Astrocyte of the hippocampus (primary cell): Measurements from ENCODE around the gene TBC1D1.
"Not testable (repeated sequence)": the region's sequence is repeated elsewhere in the genome, so short reads cannot be mapped to it uniquely, and the experiment has no call there.

Source experiments
- DNase-seq: peaks from one replicate; pipeline ENCODE4 v3.0.0; 2011; ENCODE audit warnings: low read depth, low spot score

Gene TBC1D1

DNA sequence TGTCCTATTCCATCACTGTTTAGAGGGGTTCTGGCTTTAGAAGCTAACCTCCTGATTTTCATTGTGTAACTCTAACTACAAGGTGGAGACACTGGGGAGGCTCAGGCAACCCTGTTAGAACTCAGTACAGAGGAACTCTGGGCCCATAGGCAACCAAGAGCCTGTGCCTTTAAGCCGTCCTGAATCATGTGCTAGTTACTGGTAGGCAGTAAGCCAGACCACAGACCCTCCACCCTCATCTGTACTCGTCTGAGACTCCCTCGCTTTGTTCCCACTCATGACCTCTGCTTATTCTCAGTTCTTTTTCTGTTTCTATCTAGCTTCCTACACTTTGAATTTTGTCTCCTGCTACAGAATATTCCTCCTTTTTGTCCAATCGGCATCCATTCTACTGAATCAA is 31.4 kb downstream of the TBC1D1 start:
- peak; percentile 90 for DNase-seq

DNA sequence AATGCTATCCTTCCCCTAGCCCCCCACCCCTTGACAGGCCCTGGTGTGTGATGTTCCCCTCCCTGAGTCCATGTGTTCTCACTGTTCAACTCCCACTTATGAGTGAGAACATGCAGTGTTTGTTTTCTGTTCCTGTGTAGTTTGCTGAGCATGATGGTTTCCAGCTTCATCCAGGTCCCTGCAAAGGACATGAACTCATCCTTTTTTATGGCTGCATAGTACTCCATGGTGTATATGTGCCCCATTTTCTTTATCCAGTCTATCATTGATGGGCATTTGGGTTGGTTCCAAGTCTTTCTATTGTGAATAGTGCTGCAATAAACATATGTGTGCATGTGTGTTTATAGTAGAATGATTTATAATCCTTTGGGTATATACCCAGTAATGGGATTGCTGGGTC is 32.2 kb downstream of the TBC1D1 start:
- not testable (repeated sequence) for DNase-seq

DNA sequence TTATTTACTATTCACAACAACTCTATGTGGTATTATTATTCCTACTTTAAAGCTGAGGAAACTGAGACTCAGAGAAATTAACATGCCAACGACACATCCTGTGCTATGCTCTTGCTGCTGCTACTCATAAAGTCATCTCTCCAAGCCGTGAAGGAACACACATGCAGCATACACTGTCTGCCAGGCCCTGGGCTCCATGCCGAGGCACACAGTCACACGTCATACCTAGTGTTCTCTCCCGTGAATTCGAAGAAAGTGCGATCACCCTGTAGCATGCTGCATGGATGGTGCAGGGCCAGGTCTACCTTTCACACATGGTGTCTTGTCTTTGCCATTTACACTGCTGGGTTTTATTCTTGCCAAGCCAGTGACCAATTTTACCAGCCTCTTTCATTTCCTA is 34.1 kb downstream of the TBC1D1 start:
- DNase-seq = no peak

DNA sequence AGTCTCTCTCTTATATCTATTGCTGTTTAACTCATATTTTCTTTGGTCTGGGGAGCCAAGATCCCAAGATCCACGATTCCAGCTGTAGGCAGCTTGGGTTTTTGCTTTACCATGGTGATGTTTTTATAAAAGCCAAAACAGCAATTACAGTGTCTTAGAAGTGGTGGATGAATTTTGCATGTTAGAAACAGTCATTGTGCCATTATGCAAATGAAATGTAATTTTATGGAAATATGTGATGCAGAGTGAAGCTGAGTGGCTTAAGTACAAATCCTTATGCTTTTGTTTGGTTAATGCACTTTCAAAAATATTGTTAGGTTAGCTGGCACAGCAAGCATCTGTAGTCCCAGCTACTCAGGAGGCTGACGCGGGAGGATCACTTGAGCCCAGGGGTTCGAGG is 36.5 kb downstream of the TBC1D1 start:
- DNase-seq = no peak

DNA sequence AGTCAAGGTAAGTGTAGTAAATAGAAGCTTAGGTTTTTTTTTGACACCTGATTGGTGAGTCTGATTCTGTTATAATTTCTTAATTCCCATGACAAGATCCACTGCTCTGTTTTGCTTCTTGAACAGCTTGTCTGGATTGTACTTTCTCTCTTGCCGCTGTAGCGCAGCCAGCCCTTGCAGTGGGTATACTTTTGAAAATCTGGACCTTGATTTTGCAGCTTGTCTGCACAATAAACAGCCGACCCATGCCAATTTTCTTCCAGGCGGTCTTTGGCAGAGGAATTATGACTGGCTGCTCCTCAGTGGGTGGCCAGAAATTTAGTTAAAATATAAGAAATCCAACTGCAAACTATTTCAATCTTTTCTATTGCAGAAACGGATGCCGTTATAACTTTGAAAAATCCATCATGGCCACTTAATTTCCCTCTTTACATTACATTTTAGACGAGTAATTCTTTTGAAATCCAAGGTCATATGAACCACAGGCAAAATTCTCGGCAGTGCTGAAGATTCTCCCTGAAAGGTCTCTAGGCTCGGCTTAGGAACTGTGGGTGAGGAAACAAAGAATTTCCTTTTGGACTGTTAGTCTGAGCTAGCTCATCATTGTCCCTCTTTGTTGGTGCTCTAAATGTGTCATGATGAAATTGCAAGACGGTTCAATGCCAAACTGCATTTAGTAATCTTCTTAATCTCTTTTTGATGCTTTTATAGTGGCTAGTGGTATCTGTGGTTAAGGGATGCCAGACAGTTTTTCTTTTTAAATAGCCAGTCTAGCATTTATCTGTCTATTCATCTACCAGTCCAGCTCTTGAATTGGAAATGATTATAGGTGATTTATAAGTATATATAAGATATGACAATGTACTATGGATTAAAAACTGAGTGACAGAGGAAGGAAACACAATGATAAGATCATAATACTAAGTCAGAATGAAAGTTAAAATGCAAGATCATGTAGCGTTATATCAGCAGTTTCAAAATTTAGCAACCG is 37.8 kb downstream of the TBC1D1 start:
- DNase-seq = peak; percentile 17

DNA sequence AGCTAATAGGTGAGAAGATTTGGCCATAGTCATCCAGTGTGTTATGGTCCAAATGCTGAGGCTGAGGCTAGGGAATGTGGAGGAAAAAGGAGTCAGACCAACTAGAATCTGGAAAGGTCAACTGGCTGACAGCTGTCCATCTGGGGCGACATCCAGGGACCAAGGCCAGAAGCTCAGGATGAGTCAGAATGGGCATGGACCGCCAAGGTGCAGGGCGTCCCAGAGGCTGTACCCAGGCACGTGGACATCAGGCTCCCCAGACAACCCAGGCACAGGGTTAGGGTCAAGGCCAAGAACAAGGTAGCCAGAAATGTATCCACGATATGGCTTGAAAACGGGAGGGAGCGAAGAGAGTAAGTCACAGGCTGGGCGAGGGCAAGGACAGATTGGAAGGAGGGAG is 43.2 kb downstream of the TBC1D1 start:
- no peak for DNase-seq

DNA sequence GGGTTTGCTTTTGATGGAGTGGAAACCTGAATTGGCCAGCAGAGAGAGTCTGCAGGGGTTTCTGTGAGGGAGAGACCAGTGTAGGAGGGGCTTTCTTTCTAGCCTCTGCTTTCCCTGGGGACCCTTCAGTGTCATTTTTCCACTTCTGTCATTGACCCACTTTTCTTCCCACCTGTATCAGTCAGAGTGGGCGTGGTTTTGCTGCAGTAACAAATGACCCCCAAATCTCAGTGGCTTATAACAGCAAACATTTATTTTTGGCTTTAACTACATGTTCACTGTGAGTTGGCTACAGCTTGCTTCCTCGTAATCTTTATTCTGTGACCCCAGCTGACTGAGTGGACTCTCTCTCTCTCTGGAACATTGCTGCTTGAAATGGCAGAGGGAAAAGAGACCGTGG is 43.7 kb downstream of the TBC1D1 start:
- DNase-seq = no peak

DNA sequence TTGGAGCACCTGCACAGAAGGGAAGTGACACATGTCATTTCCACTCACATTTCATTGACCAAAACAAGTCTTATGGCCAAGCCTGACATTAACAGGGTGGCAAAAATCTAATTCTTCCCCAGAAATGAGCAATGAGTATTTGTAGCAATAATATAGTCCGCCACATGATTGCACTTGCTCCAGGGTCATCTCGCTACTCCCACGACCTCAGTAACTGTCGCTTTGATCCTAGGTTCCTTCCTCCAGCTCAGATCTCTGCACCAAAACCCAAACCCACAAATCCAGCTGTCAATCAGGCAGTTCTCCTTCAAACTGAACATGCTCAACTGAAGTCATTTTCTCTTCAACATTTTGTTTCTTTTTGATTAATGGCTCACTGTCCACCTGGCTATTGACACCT is 44.1 kb downstream of the TBC1D1 start:
- DNase-seq = no peak

DNA sequence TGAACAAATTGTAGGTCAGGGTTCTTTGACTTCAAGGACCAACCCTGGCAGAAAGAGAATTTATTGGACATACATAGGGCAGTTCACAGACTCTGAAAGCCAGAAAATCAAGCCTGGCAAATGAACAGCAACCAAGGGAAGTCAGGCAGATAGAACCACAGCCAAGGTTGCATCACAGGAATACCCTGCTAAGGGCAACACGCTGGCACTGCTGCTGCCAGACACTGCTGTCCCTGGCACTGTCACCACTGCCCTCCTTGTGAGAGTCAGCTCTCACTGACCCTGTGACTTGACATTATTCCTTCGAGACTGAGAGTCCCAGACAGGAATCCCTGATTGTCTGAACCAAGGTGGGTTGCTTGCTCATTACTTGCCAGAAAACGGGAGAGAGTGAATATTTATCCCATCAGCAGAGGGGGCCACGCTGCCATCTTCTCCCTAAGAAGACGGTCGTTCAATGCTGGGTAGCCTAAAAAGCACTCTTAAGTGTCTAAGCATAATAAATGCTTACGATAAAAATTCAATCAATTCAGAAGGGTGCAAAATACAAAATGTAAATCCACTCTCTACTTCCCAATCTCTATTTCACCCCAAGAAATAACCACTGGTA is 46.1 kb downstream of the TBC1D1 start:
- peak; percentile 8 for DNase-seq

DNA sequence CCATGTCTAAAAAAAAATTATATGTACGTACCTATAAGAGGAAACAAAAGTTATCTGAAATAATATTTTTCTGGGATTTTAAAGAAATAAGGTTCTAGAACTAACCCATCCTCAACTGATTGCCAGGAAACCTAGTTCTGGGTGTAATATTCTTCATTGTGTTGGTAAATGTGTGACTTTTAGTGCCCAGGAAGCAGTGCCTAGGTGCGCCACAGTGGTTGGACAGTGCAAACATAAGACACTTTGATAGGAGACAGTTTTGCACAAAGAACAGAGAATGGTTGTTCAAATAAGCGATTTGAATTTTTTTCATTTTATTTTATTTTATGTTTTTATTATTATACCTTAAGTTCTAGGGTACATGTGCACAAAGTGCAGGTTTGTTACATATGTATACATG is 47.3 kb downstream of the TBC1D1 start:
- DNase-seq = no peak

DNA sequence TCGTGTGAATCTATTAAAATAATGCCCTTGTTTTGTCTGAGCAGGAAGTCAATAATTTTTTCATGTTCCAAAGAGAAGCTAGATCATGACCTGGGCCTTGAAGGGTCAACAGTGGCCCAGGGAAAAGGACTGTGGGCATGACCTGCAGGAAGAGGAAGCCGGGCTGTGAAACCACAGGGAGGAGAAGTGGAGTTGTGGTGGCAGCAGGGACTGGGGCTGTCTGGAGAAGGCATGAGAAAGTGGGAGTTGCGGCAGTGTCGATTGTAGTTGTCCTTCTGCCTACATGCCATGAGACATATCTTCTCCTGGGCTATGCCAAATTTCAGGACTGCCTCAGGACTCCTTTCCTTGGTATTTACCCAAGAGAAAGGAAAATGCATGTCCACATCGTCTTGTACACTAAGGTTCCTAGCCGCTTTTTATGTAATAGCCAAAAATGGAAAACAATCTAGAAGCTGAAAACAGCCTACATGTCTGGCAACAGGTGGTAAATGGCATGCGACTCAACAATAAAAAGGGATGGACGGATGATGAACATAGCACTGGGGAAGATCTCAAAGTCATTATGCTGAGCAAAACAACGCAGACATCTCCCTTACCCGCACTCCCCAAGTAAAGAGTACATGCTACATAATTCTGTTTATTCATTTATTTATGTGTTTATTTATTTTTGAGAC is 55.8 kb downstream of the TBC1D1 start:
- DNase-seq = no peak

DNA sequence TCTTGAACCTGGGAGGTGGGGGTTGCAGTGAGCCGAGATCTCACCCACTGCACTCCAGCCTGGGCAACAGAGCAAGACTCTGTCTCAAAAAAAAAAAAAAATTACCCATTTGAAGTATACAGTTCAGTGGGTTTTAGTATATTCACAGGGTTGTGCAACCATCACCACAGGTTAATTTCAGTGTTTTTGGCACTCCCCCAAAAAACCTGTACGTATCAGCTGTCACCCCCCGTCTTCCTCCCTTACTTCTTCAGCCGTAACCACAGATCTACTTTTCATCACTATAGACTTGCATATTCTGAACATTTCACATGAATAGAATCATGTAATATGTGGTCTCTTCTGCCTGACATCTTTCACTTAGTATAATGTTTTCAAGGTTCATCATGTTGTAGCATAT is 57.7 kb downstream of the TBC1D1 start:
- no peak for DNase-seq

DNA sequence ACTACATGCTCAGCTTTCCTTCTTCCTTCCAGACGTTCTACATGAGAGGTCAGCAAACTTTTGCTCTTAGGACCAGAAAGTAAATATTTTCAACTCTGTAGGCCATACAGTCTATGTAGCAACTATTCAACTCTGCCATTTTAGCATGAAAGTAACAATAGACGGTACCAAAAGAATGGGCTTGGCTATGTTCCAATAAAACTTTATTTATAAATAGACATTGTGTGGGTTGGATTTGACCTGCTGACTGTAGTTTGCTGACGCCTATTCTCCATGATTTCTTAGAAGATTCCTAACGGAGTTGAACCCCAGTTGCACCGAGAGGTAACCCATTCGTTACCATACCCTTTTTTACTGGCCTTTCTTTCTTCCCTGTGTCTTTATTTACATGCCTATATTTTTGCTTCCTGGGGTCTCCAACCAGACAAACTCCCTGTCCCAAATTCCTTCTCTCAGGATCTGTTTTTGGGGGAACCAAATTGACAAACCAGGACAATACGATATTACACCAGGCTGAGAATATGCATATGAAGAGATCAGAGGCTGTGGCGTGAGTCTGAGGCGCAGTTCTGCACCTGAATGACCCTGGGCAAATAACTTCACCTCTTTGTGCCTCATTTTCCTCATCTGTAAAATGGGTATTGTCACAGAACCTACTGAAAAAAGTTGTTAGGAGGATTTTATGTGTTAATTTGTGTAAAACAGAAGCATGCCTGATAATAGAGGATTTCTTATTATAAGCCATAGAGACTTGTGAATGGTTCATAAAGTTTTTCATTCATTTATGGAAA is 58.9 kb downstream of the TBC1D1 start:
- no peak for DNase-seq

DNA sequence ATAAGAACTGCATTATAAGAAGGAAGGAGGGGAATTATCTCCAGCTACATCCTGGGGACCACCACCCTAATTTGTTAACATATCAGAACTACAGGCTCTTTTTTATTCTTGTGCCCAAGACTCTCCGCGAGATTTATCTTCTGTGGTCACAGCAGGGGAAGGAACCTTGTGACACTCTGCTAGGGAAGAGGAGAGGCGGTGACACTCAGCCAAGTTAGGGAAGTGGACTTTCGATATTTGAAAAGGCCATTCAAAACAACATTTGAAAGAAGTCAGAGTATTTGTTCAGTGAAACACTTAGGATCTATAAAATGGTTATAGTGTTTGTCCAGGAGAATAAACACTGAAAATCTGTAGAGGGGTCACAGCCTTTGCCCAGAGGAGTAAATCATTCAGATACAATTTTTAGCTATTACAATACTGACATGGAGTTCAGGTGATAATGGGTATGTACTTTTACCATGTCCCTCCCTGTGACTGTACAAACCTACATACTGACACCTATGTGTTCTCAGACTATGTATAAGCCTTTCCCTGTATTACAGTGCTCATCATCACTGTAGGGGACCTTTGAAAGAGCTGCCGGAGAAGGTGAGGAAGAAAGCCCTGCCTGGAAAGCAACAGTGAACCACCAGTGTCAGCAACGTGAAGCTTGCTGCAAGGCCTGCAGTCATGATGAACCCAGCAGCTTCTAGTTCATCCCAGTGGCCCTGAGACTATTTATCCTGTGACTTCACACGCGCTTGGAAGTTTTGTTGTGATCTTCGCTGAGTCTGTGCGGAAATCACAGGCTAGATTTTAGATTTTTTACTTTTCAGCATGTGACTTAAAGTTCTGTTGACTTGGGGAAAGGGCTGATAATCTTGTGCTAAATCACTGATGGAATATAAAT is 60.8 kb downstream of the TBC1D1 start:
- no peak for DNase-seq

DNA sequence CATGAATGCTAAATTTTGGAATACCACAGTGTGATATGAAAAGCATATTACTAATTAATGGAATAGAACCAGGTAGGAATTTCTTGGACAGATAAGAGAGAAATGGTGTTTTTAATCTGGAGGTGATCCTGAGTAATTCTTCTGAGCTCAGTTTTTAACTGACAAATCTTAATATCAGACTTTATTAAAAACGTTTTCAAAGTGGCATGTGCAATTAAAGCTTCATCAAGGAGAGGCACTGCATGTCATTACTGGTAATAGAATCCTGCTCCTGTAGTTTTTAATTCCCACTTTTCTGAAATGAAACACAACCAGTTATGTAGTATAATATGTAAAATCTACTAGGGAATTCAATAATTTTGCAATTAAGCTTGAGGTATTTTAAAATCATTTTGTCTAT is 62.3 kb downstream of the TBC1D1 start:
- DNase-seq = no peak

DNA sequence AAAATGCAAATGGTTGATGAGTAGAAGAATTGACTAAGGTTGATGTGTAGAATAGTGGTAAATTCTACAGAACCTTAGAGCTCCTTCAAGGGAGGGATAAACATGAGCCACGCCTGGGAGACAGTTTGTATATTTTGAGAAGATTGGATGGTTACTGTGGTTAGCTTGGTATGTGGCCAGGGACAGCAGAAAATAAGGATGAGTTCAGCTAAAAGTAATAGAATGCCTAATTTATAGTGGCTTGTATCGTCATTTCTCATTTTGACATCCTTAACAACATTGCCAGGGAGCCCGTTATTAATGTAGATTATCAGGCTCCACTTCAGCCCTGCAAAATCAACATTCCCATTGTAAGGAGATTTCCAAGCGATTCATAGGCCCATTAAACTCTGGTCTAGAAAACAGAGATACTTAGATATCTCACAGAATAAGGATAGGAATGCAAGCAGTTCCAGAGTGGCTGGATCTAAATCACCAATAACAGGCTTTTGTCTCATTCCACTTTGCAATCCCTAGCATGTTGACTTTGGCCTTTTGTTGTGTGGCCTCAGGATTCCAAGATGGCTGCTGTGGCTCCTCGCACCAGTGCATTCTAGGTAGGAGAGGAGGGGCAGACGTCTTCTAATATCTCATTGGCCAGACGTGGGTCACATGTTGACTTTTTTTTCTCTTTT is 62.9 kb downstream of the TBC1D1 start:
- DNase-seq = peak; percentile 54

DNA sequence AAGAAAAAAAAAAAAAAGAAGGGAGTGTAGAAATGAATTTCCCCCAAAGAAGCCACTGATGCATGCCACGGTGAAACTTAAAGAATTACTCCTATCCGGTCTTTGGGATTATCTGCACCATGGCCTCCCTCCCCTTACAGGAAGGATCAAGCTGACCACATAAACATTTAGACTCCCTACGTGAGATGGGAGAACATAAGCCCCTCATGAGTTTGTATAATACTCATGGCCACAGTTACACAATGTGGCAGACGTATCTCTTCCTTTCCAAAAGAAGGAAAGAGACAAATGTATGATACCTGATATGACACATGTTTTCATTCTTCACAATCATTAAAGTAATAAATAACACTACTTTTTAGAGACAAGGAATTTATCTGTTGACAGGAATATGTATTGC is 66.1 kb downstream of the TBC1D1 start:
- DNase-seq = no peak

DNA sequence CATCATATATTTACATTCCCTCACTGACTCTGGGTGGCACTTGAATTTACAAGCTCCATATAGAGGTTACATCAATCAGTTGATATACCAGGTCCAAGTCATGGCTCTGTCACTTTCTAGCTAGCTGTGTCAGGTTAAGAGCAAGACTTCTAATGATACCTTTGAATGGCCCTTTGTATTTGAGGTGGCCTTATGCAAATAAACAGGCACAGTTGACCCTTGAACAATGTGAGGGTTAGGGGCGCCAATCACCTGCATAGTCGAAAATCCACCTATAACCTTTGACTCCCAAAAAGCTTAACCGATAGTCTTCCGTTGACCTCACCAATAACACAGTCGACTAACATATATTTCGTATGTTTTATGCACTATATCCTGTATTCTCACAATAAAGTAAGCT is 68.0 kb downstream of the TBC1D1 start:
- DNase-seq = no peak

DNA sequence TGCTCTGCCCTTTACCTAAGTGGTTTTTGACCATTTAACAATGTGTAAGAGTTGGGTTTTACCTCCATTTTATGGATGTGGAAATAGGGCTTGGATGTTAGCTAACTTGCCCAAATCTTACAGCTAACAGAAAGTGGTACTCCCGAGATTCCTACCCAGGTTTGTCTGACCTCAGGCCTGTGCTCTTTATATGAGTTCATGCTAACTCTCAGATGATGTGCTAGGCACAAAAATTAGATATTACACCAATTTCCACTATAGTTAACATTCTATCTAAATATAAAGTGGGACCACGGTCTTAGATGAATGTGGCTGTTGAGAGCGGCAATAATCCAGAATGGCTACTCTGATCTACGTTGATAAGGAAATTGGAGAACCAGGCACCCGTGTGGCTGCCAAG is 69.2 kb downstream of the TBC1D1 start, which contains the start of gene PTTG2:
Gene PTTG2 (plus strand): TSS at position 301 of the 400 bp plus-strand sequence. CDS start 37 bp downstream, at position 338.
- DNase-seq = no peak
